Colonic mucosa (tissue), 4 donors: ENCODE data around the gene MDM2. TPM values are rescaled to one million over a fixed set of nuclear protein-coding genes. Genes with fewer than 3 reads are reported as not detected.
"Not testable (repeated sequence)": the region's sequence is repeated elsewhere in the genome, so short reads cannot be mapped to it uniquely, and the experiment has no call there.

Source experiments
- DNase-seq: peaks from one replicate; pipeline ENCODE4 v3.0.0-alpha.2; 2020
- H3K27ac ChIP-seq: fragments of 200-600 bp; one replicate; pipeline ENCODE4 v1.8.0; 2021
- H3K27me3 ChIP-seq: fragments of 200-600 bp; one replicate; pipeline ENCODE4 v1.8.0; 2021
- H3K36me3 ChIP-seq: fragments of 200-600 bp; one replicate; pipeline ENCODE4 v1.8.0; 2021
- H3K4me1 ChIP-seq: fragments of 200-600 bp; one replicate; pipeline ENCODE4 v1.8.0; 2021; ENCODE audit warnings: mild to moderate bottlenecking
- H3K4me3 ChIP-seq: fragments of 200-600 bp; one replicate; pipeline ENCODE4 v1.8.0; 2021
- H3K9ac ChIP-seq, 2 donors: one replicate each; pipeline ENCODE4 v1.7.0; 2013; ENCODE audit warnings: control low read depth in 2 of 2, low read depth in 2 of 2, low read length in 2 of 2
- H3K9me3 ChIP-seq: fragments of 200-600 bp; one replicate; pipeline ENCODE4 v1.8.0; 2021
- CTCF ChIP-seq: fragments of 200-600 bp; IDR thresholded peaks from one replicate; pipeline ENCODE4 v1.8.0; 2022; ENCODE audit warnings: antibody characterized with exemption, mild to moderate bottlenecking
- intact Hi-C: fragments of 100-400 bp; cut with DNase I; formaldehyde crosslinking; loops from one replicate; pipeline ENCODE4 v1.14.1; 2022
- total RNA-seq, 2 donors: library from RNA; stranded (reverse); fragmentation: NEBNext Ultra II Directional in 1 of 2; extraction: Animal tissue kit (Norgen Biotek cat#: 25700) in 1 of 2; gene quantifications; one replicate each; pipeline ENCODE4 v1.2.1, GENCODE V29; 2021
- donor health status: healthy.
- donor health status: DM: no; HTN: no; CAD: no.
- donor health status: DM: no; HTN: no; CAD: no.

Gene MDM2
- total RNA-seq, 2 donors from 2014 or later, result 94.8 to 107 TPM

- DNase-seq, result no peak
- Histone ChIP-seq H3K4me1 (no peaks in the 10 kb centered on the region), H3K9me3 (no peaks in the 10 kb centered on the region), H3K36me3 (peaks cover 5% of the 10 kb centered on the region), H3K27me3 (no peaks in the 10 kb centered on the region), H3K9ac (no peak overlapping the region), H3K27ac (no peak overlapping the region), H3K4me3 (no peak overlapping the region)
- intact Hi-C loops, result no loop called here
- no peak for TF ChIP-seq CTCF
Observed at GRCh38 chr12:68833508-68833907, 25.5 kb downstream of the MDM2 start.

GRCh38 chr12:68835333-68835908 lies 27.4 kb downstream of the MDM2 start:
- H3K4me1 ChIP-seq, result no peaks in the 10 kb centered on the region
- H3K27me3 ChIP-seq, result no peaks in the 10 kb centered on the region
- no peak overlapping the region for H3K27ac ChIP-seq
- H3K36me3 ChIP-seq, result peaks cover 9% of the 10 kb centered on the region
- no peak for TF ChIP-seq CTCF
- no peak for DNase-seq
- intact Hi-C loops, result no loop called here
- no peak overlapping the region for H3K9ac ChIP-seq
- H3K9me3 ChIP-seq, result no peaks in the 10 kb centered on the region
- H3K4me3 ChIP-seq, result no peak overlapping the region

- peaks cover 9% of the 10 kb centered on the region for H3K36me3 ChIP-seq
- no peak for DNase-seq
- H3K9ac ChIP-seq, result no peak overlapping the region
- H3K27ac ChIP-seq, result no peak overlapping the region
- no peak for TF ChIP-seq CTCF
- no peaks in the 10 kb centered on the region for H3K27me3 ChIP-seq
- intact Hi-C loops, result no loop called here
- H3K9me3 ChIP-seq, result no peaks in the 10 kb centered on the region
- no peak overlapping the region for H3K4me3 ChIP-seq
- H3K4me1 ChIP-seq, result no peaks in the 10 kb centered on the region
Observed at GRCh38 chr12:68837215-68837614, 29.2 kb downstream of the MDM2 start.

- no peak for TF ChIP-seq CTCF
- intact Hi-C loops, result no loop called here
- Histone ChIP-seq H3K9me3 (no peaks in the 10 kb centered on the region), H3K9ac (no peak overlapping the region), H3K27ac (no peak overlapping the region), H3K27me3 (no peaks in the 10 kb centered on the region), H3K36me3 (peaks cover 9% of the 10 kb centered on the region), H3K4me3 (no peak overlapping the region), H3K4me1 (no peaks in the 10 kb centered on the region)
- DNase-seq, result no peak
Observed at GRCh38 chr12:68838046-68838886, 30.3 kb downstream of the MDM2 start.

- Histone ChIP-seq H3K36me3 (peaks cover 9% of the 10 kb centered on the region), H3K27me3 (no peaks in the 10 kb centered on the region), H3K27ac (no peak overlapping the region), H3K9me3 (no peaks in the 10 kb centered on the region), H3K4me1 (no peaks in the 10 kb centered on the region), H3K9ac (no peak overlapping the region), H3K4me3 (no peak overlapping the region)
- no peak for DNase-seq
- no peak for TF ChIP-seq CTCF
- intact Hi-C loops, result no loop called here
Observed at GRCh38 chr12:68839183-68840147, 31.5 kb downstream of the MDM2 start.

- H3K9me3 ChIP-seq, H3K4me3 ChIP-seq, H3K4me1 ChIP-seq, H3K27me3 ChIP-seq, intact Hi-C loops, H3K36me3 ChIP-seq, H3K27ac ChIP-seq, DNase-seq, H3K9ac ChIP-seq: not testable (repeated sequence)
Observed at GRCh38 chr12:68841175-68841574, 33.2 kb downstream of the MDM2 start.
